ENCODE measurements around the gene CYP2R1.
"Not testable (repeated sequence)": the region's sequence is repeated elsewhere in the genome, so short reads cannot be mapped to it uniquely, and the experiment has no call there.

Gene CYP2R1

DNA sequence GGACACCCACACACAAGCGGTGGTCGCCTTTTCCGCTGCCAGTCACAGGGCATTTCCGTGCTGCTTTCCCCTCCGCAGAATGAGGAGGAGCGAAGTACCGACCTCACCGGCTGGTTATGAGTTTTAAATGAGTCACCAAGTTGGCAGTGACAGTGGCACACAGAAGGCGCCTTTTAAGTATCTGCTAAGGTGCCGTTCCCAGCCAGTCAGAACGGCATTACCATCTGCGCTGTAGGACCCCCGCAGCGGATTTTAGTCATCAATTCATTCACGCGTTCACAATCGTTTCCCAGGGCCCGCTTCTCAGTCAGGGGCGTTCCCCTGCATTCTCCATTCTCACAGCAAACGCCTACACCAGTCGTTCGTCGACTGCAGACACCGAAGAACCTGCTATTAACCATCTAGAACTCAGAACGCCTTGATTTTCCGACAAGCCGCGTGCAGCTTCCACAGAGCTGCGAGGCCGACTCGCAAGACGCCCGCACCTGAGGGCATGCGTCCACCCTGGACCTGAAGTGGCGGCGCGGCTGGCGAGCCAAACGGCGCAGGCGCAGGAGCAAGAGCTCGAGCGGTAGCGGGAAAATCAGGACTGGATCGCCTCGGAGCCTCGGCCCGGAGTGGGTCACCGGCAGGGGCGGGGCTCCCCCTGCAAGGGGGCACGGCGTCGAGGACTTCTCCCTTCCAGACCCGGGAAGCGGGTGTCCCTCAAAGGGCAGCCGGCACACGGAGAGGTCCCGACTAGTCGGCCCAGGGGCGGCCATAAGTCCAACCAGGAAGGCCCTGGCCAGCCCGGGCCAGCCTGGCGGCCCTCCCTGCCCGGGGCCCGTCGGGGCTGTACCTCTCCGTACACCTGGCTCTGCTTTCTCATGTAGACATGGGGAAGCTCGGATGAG is 642 bp downstream of the CYP2R1 start:
- DNase-seq, result peak; percentile 74

DNA sequence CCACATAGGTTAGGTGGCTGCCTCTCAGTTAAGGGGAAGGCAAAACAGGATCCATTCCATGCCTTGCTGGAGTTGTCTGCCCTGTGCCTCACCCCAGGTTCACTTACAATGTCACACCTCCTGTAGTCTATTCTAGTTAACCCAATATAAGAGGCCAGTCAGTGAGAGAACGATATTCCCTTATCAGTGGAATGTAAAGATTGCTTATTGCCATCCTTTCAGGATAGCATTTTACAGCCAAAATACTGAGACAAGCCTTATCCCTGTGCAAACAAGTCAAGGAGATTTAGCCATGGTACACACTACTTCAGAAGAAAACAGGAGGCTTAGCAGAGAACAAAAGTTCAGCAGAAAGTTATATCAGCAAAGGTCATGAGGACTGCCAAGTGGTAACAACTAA is 5.5 kb downstream of the CYP2R1 start:
- DNase-seq, result no peak

GRCh38 chr11:14884667-14885273 is 7.3 kb downstream of the CYP2R1 start:
- DNase-seq, result no peak

DNA sequence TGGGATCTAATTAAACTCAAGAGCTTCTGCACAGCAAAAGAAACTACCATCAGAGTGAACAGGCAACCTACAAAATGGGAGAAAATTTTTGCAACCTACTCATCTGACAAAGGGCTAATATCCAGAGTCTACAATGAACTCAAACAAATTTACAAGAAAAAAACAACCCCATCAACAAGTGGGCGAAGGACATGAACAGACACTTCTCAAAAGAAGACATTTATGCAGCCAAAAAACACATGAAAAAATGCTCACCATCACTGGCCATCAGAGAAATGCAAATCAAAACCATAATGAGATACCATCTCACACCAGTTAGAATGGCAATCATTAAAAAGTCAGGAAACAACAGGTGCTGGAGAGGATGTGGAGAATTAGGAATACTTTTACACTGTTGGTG is 8.3 kb downstream of the CYP2R1 start:
- DNase-seq, result not testable (repeated sequence)

GRCh38 chr11:14882196-14882595 is 9.8 kb downstream of the CYP2R1 start:
- DNase-seq, result no peak

GRCh38 chr11:14881576-14882193 is 10.3 kb downstream of the CYP2R1 start:
- DNase-seq, result no peak

- DNase-seq, result no peak
These were observed 16.9 kb downstream of the CYP2R1 start for GRCh38 chr11:14875163-14875562.

DNA sequence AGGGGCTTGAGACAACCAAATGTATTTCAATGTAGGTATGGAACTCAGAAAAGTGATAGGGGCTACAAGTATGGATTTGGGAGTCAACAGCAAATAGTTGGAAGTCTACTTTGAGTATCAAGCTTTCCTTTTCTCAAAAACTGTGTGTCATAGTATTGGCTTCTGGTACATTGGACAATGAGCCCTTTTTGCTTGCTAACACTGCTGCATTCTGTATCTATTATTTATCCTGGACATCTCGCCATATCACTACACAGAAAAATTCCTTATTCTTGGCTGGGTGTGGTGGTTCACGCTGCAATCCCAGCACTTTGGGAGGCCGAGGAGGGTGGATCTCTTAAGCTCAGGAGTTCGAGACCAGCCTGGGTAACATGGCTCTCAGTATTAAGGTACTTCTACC is 18.4 kb downstream of the CYP2R1 start:
- DNase-seq, result no peak

DNA sequence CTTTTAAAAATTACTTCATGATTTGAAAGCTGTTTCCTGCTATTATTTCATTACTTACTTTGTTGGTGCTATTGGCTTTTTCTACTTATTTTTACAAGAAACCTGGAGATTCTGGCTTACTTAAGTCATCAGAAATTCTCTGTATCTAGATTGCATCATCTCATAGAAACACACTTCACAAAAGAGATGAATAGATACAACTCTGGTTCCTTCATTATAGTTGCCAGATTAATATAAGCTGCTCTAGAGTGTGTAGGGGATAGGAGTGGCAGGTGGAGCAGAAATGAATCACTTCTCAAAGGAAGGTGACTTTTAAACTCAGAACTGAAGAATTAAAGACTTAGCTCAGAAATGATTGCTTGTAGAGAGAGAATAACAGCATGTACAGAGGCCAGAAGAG is 20.0 kb downstream of the CYP2R1 start:
- no peak for DNase-seq

- DNase-seq, result not testable (repeated sequence)
These were observed 28.3 kb downstream of the CYP2R1 start for GRCh38 chr11:14863775-14864174.

GRCh38 chr11:14861680-14862079 is 30.4 kb downstream of the CYP2R1 start:
- no peak for DNase-seq

- no peak for DNase-seq
These were observed 31.5 kb downstream of the CYP2R1 start for GRCh38 chr11:14860511-14860910.

DNA sequence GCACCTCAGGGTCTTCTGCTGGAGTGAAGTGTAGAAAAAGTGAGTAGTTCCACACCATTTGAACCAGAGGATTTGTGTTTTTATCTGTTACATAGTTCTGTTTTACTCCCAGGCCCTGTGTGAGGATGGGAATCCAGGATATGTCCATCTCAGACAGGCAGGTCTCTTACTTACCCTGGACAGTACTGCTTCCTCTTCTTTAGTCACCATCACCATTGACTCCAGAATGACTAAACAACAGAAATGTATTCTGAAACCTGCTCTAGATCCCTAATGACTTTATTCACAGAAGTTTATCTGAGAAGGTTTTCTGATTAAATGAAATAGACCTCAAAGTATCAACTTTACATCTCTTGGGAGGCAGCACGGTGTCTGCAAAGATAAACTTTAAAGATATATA is 33.6 kb downstream of the CYP2R1 start:
- no peak for DNase-seq

GRCh38 chr11:14857621-14858020 is 34.4 kb downstream of the CYP2R1 start:
- DNase-seq, result no peak

DNA sequence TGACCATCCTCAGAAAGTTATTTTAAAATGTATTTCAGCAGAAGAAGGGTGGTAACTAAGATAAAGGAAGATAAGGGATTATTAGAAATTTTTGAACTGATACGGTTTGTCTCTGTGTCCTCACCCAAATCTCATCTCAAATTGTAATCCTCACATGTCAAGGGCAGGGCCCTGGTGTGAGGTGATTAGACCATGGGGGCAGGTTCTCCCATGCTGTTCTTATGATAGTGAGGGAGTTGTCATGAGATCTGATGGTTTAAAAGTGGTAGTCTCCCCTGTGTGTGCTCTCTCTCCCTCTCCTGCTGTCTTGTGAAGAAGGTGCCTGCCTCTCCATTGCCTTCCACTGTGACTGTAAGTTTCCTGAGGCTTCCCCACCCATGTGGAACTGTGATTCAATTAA is 36.1 kb downstream of the CYP2R1 start:
- no peak for DNase-seq

DNA sequence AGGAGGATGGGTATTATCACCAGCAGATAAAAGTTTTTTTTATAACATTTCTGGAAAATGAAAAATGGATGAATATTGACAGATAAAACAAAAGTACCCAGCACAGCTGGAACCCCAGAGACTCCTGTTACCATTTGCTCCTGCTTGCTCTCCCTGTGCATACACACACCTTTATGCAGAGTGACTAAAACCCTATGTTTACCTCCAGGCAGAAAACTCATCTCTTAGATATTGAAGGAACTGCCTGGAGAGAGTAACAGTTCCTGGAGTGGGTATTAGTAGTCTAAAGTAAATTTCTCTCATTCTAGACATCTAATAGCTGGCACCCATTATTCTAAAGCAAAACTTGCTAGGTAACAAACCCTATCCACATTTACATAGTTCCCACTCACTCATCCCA is 38.0 kb downstream of the CYP2R1 start:
- DNase-seq, result no peak

DNA sequence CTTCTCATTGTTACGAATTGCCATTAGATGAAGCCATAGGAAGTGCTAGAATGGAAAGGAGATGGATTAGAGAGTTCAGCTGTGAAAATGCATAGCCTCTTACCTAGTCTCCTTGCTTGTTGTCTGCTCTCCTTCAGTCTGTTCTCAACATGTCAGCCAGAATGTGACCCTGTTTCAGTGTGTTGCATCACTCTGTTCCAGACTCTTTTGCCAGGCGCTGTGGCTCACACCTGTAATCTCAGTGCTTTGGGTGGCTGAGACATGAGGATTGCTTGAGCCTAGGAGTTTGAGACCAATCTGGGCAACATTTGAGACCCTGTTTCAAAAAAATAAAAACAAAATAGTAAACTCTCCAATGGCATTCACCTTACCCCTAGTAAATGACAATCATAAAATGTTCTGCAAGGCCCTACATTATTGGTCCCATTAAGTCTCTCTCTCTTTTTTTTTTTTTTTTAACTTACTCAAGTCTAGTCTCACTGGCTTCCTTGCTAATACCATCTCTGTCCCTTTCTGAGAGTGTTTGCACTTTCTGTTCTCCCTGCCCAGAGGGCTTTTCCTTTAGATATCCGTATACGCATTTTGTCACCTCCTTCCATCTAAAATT is 39.4 kb downstream of the CYP2R1 start:
- DNase-seq, result no peak

DNA sequence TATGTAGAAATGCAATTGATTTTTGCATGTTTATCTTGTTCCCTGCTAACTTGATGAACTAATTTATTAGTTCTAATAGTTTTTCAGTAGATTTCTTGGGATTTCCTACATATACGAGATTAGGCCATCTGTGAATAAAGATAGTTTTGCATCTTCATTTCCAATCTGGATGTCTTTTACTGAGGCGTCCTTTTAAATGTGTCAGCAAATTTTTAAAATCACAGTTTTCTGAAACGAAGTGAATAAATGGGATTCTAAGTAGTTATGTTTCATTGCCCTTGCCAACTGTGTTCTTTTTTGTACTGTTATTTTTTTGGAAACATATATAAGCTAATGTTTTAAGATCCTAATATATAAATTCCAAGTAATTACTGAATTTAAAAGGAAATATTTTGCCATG is 50.0 kb downstream of the CYP2R1 start:
- no peak for DNase-seq

GRCh38 chr11:14835496-14836492 is 56.2 kb downstream of the CYP2R1 start:
- no peak for DNase-seq
